GM12873 (cell line): ENCODE results near the gene SENP1.

ENCODE experiments used
- CTCF ChIP-seq: IDR thresholded peaks from 2 replicates; pipeline ENCODE4 v1.5.1; 2012; ENCODE audit warnings: low read depth, mild to moderate bottlenecking, moderate library complexity, low read length, control low read depth; ENCODE audit not compliant: insufficient read depth; ENCODE audit errors: missing control alignments

The SENP1 gene

DNA sequence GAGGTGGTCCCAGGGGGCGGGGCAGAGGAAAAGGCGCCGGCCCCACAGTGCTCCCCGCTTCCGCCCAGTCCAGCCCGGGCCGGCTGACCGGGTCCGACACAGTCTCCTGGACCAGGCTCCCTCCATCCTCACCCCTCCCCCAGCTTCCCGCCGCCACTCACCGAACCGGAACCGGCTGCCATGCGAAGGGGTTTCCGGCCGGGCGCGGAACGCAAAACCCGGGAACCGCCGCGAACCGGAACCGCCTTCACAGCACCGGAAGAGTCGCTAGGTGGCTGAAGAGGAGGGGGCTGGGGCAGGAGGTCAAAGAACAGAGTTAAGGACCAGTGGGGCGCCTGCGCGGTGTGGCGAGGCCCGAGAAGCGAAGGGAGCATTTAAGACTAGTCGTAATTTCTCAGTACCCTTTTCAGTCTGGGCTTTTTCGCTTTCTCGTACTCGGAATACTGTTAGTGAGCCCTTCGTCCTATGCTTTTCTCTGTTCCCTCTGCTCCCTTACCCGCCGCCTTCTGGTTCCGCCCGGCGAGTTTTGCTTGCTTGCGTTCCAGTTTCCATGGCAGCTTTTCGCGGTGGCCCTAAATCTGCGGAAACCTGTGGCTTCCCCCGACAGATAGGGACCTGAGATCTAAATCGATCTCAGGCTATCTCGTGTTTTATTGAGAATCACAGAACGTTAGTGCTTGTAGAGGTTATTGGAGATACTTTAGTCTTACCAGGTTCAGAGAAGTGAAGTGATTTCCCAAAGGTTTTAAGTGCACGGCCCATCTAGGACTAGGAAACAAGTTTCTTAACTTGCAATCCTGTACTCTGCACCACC lies at the start of gene SENP1:
TSS of gene SENP1 (minus strand) at position 213 of the 814 bp plus-strand sequence. CDS start 4,607 bp downstream, outside the sequence.
- no peak for TF ChIP-seq CTCF

- TF ChIP-seq CTCF, result no peak
These were observed 45.4 kb upstream of the SENP1 start for GRCh38 chr12:48151103-48151771.

- TF ChIP-seq CTCF, result no peak
These were observed 40.1 kb upstream of the SENP1 start for GRCh38 chr12:48145981-48146380.

GRCh38 chr12:48143898-48144297 lies 38.0 kb upstream of the SENP1 start:
- no peak for TF ChIP-seq CTCF

DNA sequence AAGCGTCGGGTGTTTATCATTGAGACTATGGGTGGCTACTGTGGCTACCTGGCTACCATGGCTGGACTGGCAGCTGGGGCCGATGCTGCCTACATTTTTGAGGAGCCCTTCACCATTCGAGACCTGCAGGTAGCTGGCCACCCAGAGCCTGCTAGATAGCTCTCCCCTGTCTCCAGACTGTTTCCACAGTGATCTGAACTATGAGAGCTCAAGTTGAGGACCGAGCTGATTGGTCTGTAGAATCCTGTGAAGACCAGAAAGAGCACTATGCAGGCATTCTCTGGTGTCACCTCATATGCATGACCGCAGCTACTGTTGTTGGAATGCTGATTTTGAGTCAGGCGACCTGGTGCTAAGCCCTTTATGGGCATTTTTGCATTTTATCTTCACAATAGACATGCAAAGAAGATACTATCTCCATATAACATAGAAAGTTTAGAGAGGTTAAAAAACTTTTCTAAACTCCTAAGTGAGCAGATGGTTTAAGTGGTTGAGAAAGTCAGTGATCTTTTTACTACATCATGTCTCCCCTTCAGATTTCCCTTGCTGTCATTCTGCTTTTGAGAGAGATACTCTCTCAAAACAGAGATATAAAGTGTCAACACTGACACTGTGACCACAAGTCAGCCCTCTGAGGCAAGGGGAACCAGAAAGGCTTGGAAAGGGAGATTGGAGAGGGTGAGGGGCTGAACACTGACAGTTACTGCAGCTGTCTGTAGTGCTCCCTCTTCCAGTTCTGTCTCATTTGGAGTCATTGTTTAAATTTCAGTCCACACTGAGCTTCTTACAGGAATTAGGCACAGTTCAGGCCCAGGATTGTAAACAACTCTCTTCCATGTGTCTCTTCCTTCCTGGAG lies 37.2 kb upstream of the SENP1 start:
- no peak for TF ChIP-seq CTCF

DNA sequence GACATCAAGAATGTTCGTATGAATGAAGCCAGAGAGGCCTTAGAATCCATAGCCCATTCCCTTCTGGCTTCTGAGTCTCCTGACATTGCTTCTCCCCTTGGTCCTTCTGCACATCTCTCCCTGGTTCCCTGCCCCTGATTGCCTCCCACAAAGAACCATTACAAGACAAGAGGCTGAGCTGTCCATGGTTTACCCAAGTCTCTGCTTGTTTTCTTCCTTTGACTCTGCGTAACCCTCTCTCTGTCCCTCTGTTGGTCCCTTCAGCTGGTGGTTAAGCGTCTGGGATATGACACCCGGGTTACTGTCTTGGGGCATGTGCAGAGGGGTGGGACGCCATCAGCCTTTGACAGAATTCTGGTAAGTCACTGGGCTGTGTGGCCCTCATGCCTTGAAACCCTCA lies 29.1 kb upstream of the SENP1 start:
- TF ChIP-seq CTCF, result no peak

DNA sequence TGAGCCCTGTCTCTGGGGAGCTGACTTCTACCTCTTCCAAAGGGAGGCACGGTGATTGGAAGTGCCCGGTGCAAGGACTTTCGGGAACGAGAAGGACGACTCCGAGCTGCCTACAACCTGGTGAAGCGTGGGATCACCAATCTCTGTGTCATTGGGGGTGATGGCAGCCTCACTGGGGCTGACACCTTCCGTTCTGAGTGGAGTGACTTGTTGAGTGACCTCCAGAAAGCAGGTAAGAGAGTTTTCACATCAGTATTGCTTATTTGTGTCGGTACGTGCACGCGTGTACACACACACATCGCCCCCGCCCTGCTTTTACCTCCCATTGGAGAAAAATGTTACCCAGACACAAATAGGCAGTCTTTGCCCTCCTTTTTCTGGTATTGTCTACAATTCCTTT lies 26.9 kb upstream of the SENP1 start:
- no peak for TF ChIP-seq CTCF
